ENCODE data around the gene SLIT3.

GRCh38 chr5:168833383-168833782 is 467.6 kb downstream of the SLIT3 start:
- TF ChIP-seq CTCF (IDR thresholded peaks at IDR 0.05; ENCODE audit: borderline replicate concordance, extremely low read depth, low read length, poor library complexity, severe bottlenecking): no peak
- no peak for TF ChIP-seq EZH2 (IDR thresholded peaks at IDR 0.05; ENCODE audit: borderline replicate concordance, low read depth, low read length, severe bottlenecking)

All from DND-41 (cell line).